HS-5 (cell line): ENCODE data around the gene INTS6L.

Source experiments
- DNase-seq: peaks from one replicate; pipeline ENCODE4 v3.0.0-alpha.2; 2012; ENCODE audit warnings: low read depth

INTS6L gene, protein sequence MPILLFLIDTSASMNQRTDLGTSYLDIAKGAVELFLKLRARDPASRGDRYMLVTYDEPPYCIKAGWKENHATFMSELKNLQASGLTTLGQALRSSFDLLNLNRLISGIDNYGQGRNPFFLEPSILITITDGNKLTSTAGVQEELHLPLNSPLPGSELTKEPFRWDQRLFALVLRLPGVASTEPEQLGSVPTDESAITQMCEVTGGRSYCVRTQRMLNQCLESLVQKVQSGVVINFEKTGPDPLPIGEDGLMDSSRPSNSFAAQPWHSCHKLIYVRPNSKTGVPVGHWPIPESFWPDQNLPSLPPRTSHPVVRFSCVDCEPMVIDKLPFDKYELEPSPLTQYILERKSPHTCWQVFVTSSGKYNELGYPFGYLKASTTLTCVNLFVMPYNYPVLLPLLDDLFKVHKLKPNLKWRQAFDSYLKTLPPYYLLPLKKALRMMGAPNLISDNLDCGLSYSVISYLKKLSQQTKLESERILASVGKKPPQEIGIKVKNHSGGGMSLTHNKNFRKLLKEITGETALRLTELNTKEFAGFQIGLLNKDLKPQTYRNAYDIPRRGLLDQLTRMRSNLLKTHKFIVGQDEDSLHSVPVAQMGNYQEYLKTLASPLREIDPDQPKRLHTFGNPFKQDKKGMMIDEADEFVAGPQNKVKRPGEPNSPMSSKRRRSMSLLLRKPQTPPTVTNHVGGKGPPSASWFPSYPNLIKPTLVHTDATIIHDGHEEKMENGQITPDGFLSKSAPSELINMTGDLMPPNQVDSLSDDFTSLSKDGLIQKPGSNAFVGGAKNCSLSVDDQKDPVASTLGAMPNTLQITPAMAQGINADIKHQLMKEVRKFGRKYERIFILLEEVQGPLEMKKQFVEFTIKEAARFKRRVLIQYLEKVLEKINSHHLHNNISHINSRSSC

DNA sequence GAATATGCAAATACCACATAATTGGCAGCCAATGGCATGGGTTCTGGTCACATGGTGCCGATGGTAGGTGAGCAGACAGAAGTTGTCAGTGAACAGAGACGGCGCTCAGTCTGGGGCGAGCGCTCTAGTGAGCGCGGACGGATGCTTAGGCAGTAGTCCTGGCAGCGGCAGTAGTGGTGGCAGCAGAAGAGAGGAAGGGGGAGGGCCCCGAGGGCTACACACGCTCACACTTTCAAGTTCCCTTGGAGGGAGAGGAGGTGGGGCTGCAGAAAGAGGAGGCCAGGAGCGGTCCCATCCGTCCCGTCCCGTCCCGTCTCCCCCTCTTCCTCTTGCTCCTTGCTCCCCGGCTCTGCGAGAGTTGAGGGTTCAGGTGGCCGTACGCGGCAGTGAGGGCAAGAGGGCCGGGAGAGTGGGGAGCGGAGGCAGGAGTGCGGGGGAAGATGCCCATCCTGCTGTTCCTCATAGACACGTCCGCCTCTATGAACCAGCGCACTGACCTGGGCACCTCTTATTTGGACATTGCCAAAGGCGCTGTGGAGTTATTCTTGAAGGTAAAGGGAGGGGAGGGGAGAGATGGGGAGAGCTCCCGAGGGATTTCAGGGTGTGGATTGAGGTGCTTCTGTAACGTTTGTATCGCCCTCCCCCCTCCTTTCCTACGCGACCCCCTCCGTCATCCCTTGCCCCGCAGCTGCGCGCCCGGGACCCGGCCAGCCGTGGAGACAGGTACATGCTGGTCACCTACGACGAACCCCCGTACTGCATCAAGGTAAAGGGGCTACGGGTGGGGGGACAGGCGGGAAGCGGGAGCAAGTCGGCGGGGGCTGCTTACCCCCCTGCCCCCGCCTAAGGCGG lies at the start of gene INTS6L:
INTS6L (plus strand) TSS at position 108 of the 852 bp plus-strand sequence; CDS start at position 441, 333 bp downstream.
- peak; percentile 60 for DNase-seq

DNA sequence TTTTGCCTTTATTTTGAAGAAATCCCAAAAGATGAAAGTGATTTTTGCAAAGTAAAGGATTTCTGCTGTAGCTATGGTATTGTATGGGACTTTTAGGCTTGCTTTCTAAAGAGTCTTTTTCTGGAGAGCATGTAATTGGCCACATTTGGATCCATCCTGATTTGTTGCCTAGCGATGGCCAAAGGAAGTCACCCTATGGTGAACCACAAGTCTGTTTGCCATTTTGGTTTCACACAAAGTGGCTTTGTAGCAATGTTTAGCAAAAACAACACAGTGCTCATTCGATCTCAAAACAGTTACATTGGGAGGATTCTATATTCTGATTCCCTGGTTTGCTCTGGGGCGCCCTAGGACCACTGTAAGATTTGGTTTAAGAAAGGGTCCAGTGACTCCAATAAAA lies 44.1 kb upstream of the INTS6L start:
- no peak for DNase-seq

DNA sequence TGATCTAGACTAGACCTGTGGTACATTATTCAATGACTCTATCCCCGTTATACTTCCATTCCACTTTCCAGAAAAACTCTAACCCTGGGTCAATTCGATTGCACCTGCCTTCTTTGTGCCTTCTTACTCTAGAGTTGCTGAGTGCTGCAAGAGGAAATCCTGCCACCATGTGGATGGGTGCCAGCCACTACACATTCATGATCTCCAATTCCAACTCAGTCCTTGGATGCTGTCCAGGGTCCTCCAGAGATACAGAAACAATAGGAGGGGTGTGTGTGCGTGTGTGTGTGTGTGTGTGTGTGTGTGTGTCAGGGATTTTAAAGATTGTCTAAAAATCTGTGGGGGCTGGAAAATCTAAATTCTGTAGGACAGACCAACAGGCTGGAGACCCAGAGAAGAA lies 42.9 kb upstream of the INTS6L start:
- peak; percentile 14 for DNase-seq

DNA sequence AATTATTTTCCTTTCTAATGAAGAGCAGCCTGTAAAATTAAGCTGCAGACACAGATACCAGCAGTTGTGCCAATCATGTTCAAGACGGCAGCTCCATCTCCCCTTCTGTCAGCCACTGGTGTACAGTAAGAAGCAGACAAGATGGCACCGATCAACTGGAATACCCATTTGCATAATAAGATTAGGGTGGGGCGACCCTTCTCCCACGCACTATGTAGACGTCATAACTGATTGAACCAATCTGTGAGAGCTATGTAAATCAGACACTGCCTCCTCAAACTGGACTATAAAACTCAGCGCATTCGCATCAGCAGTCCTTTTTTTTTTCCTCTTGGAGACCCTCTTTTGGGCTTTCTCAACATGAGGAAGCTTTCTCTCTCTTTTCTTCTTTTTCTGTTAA lies 40.4 kb upstream of the INTS6L start:
- DNase-seq: no peak

DNA sequence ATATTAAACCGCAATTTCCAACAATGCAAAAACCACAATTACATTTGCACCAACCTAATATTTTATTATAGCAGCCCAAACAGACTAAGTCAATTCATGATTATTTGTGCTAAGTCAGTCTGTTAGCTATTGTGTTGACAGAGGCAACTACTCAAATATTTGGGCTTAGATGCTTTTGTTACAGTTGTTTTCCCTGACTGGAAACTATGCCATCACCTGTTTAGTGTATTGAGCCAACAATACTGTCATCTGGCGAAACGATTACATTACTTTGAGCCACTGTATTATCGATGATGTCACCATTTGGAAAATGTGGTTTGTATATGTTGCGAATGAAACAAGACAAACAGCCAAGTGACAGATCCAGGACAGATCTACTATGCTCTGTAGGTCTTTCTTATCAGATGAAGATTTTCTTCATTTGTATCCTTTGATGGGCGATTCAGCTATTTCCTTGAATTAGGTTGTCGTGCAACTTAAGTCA lies 38.7 kb upstream of the INTS6L start:
- no peak for DNase-seq

DNA sequence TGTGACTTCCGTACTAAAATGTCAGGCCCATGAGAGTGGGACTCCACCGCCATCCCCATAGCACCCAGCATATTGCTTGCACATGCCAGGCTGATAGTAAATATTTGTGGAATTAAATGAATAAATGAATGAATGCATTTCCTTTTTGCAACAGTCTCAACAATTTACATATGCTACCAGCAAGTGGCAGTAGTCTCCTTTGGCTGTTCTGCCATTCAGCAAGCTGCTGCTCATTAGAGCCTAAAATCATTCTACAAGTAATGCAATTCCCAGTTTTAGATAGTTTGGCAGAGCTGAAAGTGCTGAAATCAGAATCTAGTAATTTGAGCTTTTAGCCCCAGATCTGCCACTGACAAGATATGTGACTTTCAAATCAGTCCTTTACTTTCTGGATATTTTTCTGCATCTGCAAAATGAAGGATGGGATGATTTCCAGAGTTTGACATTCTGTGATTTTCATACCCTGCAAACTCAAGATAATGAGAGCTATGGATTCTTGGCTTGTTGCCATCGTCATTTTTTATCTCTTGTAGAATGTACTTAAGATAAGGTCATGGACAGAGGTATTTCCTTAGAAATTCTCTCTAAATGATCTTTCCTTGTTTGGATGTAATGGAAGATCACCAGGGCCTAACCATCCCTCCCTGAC lies 35.7 kb upstream of the INTS6L start:
- DNase-seq: peak; percentile 2

DNA sequence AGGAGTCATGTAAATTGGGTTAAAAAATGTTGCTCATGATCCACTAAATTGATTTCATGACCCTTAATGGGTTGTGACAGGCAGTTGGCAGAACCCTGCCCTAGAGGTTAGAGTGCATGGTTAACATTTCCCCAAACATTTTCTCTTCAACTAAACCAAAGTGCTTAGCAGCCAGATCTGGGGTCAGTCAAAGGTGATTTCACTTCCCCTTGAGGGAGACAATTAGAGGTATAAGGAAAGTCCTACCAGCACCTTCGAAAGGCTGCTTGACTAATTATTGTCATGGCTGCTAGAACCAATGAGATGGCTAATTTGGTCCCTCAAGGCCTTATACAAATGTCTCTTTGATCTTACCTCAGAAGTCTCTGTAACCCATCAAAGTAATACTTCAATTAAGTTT lies 30.9 kb upstream of the INTS6L start:
- no peak for DNase-seq

DNA sequence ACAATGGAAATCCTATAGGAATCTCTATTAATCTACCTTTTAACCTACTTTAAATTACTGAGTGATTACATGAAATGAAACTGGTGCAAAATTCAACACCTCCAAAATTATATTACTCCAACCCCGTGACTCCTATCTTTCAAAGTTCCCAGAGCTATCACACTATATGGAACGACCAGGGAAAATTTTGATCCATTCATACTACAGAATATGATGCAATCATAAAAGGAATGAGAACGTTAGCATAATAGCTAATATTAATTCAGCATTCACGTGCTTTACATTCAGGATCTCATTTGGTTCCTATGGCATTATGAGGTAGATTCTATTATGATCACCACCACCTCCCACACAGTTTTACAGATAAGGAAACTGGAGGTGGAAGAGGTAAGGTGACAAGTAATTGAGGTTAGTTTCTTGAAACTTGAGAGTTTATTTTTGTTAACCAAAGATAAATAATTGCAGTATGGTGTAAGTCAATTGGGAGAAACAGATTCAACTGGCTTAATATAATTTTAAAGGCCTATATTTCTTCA lies 29.4 kb upstream of the INTS6L start:
- DNase-seq: no peak

DNA sequence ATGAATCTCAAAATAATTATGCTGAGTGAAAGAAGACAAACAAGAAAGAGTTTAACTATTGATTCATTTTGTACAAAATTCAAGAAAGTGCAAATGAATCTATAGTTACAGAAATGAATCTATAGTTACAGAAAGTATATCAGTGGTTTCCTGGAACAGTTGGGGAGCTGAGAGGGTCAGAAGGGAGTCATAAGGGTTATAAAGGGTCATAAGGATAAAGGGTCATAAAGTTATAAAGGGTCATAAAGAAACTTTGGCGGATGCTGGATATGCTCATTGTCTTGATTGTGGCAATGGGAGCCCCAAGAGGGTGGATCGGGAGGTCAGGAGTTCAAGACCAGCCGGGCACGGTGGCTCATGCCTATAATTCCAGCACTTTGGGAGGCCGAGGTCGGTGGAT lies 26.0 kb upstream of the INTS6L start:
- no peak for DNase-seq

DNA sequence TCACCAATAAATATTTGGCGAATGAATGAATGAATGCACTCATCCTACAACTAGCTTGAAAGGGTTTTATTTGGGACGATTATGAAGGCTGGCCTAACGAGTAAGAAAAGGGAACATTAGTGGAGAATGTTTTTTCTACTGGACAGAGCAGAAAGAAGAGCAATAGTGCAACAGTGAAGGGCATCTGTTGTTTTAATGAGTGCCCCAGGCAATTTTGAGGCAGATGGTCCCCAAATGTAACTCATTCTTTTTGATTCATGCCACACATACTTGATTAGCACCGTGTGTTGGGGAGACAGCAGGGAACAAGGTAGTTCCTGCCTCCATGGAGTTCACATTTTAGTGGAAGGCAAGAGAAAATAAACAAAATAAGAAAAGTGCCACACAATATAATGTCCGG lies 22.7 kb upstream of the INTS6L start:
- no peak for DNase-seq

DNA sequence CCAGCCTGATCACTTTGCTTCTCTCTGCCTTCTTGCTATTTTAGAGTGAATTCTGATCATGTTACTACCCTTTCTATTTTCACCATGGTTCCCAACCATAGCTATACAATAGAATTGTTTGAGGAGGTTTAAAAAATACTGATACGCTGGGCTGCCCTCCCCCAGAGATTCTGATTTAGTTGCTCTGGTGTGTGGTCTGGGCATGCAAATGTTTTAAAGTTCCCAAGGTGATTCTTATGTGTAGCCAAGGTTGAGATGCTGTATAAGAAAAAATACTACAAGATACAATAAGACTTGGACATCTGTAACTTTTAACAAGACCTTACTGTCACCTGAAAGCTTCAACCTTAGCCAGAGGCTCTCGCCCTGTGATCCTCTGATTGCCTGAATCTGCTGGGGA lies 22.2 kb upstream of the INTS6L start:
- DNase-seq: no peak

DNA sequence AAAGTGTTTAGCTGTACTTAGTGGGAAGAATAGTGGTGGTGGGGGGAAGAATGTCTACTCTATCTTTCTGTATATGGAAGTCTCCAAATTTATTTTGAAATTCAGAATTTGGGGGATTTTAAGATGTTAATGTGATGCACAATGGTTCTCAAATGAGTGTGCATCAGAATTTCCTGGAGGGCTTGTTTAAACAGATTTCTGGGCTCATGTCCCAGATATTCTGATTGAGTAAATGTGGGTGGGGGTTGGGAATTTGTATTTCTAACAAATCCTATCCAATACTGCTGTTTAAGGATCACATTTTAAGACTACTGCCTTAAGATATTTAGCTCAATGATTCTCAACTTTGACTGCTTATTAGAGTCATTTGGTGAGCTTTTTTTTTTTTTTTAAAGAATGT lies 15.1 kb upstream of the INTS6L start:
- no peak for DNase-seq

DNA sequence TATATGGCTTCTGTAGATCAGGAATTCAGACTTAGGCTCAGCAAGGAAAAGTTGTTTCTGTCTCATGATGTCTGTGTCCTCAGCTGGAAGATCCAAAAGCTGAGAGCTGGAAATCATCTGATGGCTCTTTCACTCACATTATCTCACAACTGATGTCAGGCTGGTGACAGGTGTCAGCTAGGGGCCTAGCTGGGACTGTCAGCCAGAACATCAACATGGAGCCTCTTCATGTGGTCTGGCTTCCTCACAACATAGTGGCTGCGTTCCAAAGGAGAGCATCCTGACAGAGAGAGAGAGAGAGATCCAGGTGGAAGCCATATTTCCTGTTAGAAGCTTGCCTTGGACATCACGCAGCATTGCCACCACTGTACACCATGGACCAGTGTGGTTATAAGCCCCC lies 10.6 kb upstream of the INTS6L start:
- no peak for DNase-seq

DNA sequence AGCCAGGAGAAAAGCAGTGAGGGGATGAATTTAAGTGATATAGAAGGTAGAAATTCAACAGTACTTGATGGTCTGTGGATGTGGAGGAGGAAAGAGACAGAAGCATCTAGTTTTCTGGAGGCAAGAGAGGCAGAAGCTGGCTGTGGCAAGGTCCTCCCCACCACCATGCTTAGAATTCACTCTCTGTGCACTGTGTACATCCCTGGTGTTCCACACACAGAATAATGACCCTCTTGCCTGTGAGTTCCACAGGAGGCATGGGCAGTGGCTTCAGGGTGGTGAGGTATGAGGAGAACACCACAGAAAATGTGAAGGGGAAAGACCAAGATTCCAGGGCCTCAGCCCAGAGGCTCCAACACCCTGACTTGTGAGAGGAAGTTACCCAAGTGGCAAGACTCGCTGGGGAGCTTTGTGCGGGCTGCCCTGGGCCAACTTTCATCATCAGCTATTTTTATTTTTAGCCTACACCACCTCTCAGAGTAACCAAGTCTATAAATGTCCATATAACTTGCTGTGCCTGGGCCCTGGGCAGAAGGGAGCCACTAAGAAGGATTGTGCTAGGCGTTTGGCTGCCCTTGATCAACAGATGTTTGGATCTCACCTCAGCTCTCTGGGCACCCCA lies 7.8 kb upstream of the INTS6L start:
- DNase-seq: no peak

DNA sequence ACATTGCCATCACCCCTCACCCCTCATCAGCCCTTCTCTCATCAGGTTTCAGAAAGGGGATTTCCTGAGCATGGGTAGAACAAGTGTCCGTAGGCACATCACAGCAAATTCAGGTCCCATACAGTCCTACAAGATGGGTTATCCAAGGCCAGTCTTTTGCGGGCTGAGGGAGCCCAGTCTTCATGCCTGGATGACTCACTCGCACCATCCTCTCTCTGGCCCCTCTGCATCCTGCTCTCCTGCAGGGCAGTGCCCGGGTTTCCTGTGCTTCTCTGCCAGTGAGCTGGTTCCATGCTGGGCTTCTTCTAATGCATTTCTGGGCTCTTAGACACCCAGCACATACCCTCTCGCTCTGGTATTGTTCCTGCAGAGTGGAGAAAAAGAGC lies 7.3 kb upstream of the INTS6L start:
- DNase-seq: no peak

DNA sequence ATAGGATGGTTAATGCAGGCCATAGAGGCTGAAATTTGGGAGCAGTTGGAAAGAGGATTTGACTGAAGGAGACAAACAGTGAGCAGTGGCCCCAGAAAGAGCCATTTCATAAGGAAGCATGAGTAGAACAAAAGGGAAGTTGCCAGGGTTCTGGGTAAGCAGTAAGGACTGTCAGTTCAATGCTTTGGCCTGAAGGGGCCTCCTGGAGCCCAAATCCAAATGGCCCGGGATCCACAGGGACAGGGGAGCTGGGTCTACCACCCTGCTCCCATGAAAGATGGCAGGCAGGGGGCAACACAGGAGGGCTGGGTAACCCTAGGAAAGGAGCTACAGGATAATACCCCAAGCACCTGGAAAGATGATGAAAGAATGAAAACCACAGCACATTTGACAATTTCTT lies 4.1 kb upstream of the INTS6L start:
- DNase-seq: no peak

DNA sequence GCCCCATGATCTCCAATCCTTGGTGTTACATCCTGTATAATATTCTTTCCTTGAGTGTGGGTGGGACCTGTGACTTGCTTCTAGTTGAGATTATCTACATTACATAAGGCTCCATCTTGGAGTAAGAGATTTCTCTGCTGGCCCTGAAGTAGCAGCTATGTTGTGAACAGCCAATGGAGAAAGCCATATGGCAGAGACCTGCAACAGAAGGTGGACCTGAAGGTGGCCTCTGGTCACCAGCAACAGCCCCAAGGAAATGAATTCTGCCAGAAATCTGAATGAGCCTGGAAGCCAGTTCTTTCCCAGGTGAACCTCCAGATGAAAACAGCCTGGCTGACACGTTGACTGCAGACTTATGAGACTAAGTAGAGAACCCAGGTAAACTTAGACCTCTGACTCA lies 2.3 kb upstream of the INTS6L start:
- DNase-seq: no peak

DNA sequence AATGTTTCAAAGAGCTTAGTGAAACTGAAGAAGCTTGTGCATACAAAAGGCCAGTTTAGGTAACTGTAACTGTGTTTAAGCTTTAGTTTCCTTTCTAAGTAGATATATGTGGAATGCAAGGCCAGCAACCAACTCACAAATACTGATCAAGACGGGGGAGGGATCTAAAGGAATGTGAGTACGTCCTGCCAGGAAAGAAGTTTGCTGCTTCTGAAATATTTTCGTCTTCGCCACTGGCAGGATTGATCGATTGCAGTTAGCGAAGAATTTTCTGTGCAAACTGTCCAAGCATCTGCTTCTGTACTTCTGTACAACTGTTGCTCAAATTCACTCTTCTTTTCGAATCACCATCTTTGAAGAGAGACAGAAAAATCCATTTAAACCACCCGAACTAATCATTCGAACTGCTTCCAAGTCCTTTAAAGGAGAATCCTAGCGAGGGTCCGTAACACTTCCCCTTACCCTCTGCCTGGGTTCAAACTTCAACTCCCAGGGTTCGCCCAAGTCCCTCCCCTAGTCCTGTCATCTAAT lies 373 bp upstream of the INTS6L start:
- DNase-seq: peak; percentile 15

DNA sequence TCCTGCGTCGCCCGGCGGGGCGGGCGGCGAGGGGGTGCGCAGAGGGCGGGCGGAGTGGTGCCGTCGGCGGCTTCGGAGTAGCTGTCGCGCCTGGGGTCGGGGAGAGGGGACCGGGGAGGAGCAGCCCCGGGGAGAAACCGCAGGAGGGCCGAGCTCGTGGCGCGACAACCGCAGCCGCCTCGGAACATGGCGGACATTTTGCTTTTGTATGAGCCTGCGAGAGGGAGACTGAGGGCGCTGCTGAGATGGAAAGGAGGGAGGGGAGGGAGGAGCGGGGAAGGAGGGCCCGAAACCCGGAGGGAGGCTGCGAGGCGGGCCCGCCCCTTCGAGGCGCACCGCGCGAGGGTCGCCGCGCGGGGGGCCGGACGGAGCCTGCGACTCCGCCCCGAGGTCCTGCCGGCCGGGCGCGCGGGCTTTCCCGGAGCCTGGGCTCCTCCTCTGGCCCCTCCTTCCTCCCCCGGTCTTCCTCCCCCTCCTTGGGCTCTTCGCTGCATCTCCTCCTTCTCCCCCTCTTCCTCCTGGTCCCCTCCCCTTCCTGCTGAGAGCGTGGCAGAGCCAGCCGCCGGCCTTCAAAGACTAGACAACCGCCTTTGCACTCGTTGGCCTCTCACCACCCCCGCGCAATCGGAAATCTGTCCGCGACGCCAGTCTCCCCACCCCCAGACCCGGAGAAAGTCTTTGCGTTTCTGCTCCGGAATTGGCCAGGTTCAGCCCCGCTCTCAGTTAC lies 1.1 kb downstream of the INTS6L start:
- peak; percentile 55 for DNase-seq

DNA sequence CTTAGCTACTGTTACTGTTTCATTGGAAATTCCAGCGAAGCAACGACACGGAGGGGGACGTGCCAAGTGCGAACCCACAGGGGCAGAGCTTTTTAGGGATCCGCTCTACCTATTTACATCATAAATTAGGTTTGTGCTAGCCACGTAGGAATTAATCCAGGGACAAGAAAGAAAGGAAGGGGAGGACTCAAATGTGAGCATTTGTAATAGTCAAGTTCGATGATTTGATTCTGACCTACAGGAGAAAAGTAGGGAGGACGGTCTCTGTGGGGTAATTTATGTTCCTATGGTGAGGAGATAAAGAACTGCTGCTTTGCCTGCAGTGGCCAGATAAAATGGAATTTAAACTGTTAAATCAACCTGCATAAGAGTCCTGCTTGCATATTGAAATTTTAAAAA lies 1.7 kb downstream of the INTS6L start:
- no peak for DNase-seq
